AG09319 (cell line): ENCODE results near the gene AGO4.
"Not testable (repeated sequence)": the region's sequence is repeated elsewhere in the genome, so short reads cannot be mapped to it uniquely, and the experiment has no call there.

Experiments
- DNase-seq: peaks from one replicate; pipeline ENCODE4 v3.0.0-alpha.2; 2010; ENCODE audit warnings: low read depth; ENCODE audit errors: extremely low read depth
- CTCF ChIP-seq: IDR thresholded peaks from 2 replicates; pipeline ENCODE4 v1.5.1; 2011; ENCODE audit warnings: low read depth, mild to moderate bottlenecking, inconsistent platforms, low read length, moderate library complexity

Gene AGO4

DNA sequence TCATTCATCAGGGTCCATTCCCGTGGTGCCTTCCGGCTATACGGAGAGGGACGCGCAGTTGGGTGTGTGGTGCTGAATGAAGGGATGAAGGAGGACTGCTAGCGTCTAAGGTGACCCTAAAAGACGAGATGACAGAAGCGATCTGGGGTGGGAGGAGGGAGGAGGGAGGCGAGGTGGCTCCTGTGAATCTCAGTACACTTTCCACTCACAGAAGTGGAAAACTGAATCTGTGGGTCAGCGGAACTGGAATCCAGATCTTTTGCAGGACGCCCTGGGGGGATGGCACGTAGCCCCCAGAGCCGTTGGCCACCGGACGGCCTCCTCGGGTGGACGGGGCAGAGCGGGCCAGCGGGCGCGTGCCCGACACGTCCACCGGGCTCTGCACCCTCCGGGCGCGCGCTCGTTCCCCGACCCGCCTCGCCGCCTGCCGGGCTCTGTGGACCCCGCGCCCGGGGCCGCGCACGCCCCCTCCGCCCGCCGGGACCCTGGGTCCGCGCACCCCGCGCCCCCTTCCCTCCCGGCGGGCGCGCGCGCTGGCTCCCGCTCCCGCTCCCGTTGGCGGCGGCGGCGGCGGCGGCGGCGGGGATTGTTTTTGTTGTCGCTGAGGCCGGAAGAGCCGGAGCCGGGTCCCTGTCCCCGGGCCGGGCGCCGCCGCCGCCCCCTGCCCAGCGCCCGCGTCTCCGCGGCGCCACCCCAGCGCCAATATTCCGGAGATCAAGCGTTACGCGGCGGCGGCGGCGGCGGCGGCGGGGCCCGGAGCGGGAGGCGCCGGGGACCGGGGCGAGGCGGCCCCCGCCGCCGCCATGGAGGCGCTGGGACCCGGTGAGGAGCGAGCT is at the start of gene AGO4:
TSS of gene AGO4 (plus strand) at position 403 of the 836 bp plus-strand sequence. CDS start at position 804, 401 bp downstream.
- DNase-seq: no peak
- no peak for TF ChIP-seq CTCF

DNA sequence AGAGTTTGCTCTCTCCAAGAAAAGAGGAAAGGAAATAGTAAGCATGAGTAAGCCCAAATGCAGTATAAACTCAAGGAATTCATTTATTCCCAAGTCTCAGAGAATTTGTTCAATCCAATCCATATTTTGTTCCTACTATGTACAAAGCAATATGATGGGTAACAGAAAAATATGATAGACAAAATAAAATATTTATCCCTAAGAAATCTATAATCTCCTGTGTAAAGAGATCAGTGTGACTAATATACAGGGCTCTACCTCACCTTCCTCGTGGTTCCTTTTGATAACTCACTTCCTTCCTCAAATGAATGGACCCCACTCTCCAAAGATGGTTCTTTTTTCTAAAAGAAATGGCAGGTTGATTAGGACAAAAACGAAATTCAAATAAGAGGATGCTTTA is 45.7 kb upstream of the AGO4 start:
- no peak for DNase-seq

DNA sequence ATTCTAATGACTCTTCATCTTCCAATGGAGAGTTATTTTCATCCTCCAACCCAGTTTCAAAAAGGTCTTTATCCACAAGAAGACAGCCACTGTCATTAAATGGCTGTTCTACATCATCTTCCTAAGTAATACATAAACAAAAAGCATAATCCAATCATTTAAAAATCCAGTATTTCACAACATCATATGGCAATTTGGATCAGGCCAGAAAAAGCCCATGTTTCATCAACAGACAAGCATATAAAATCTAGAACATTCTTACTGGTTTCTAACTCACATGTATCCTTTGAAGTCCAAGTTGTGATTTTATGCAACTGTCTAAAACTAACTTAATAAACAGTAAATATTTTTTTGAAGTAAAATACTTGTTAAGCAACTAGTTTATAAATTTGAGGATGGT is 44.6 kb upstream of the AGO4 start:
- no peak for TF ChIP-seq CTCF
- no peak for DNase-seq

More for the DNA sequence above, 45.7 kb upstream of the AGO4 start:
- TF ChIP-seq CTCF: no peak

DNA sequence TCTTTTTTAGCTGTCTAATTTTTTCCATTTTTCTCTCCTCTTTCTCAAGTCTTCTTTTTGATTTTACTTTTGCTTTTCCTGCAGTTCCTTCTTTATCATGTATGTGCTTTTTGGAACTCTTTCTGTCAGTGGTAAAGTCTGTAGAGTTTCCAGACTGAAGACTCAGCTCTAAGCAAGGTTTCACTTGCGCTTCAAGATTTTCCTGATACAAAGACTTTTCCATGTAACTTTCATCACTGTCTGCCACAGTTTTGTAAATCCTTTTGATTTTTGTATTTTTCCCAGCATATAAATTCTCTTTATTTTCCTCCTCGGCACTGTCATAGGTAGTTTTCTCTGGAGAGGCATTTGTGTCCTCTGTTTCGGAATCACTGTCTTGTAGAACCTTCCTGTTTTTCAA is 43.5 kb upstream of the AGO4 start:
- TF ChIP-seq CTCF: no peak
- no peak for DNase-seq

- no peak for TF ChIP-seq CTCF
These were observed 39.2 kb upstream of the AGO4 start for GRCh38 chr1:35768350-35769187.

GRCh38 chr1:35769188-35769758 is 38.5 kb upstream of the AGO4 start:
- TF ChIP-seq CTCF: peak; percentile 13
- peak; percentile 36 for DNase-seq

More at GRCh38 chr1:35768350-35769187, 39.2 kb upstream of the AGO4 start:
- no peak for DNase-seq

DNA sequence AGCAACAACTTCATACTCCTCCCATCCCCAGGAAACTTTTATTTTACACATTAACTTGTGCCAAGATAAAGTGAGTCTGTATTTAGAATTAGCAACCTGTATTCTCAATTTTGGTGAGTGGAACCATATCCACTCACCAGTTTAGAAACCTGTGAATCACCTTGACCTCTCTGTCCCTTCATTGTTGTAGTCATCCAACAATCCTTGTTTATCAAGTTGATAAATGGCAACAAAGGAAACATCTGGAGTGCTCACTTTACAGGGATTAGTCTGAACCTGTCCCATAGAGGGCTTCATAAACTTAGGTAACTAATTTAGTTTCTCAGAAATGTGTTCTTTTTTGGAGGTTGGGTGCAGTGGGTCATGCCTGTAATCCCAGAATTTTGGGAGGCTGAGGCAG is 34.1 kb upstream of the AGO4 start:
- no peak for TF ChIP-seq CTCF
- DNase-seq: no peak

DNA sequence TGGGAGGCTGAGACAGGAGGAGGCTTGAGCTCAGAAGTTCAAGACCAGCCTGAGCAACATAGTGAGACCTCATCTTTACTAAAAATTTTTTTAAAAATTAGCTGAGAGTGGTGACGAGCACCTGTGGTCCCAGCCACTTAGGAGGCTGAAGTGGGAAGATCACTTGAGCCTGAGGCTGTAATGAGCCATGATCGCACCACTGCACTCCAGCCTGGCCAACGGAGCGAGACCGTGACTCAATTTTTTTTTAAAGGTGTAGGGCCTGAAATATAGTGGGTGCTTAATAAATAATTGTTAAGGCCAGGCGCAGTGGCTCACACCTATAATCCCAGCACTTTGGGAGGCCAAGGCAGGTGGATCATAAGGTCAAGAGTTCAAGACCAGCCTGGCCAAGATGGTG is 31.6 kb upstream of the AGO4 start:
- DNase-seq: not testable (repeated sequence)
